Ectodermal cell (in vitro differentiated cells): Measurements from ENCODE around the gene ORMDL3.

Experiments used
- H3K27ac ChIP-seq: 2 replicates; pipeline ENCODE4 v1.7.0; 2013; ENCODE audit warnings: mild to moderate bottlenecking, low read depth, low read length; ENCODE audit not compliant: insufficient read depth, poor library complexity, severe bottlenecking
- H3K27me3 ChIP-seq: 2 replicates; pipeline ENCODE4 v1.7.0; 2013; ENCODE audit warnings: mild to moderate bottlenecking, low read length; ENCODE audit not compliant: insufficient read depth, control insufficient read depth, poor library complexity, severe bottlenecking
- H3K36me3 ChIP-seq: one replicate; pipeline ENCODE4 v1.7.0; 2013; ENCODE audit warnings: low read length; ENCODE audit not compliant: control insufficient read depth, insufficient read depth
- H3K4me1 ChIP-seq: one replicate; pipeline ENCODE4 v1.7.0; 2013; ENCODE audit warnings: low read length; ENCODE audit not compliant: control insufficient read depth, insufficient read depth
- H3K4me3 ChIP-seq: 2 replicates; pipeline ENCODE4 v1.7.0; 2013; ENCODE audit warnings: low read depth, low read length, control low read depth; ENCODE audit not compliant: insufficient read depth
- H3K9me3 ChIP-seq: 2 replicates; pipeline ENCODE4 v1.7.0; 2013; ENCODE audit warnings: mild to moderate bottlenecking, low read length, moderate library complexity; ENCODE audit not compliant: control insufficient read depth
- WGBS, 2 experiments: methylation state at CpG; one replicate each; pipeline ENCODE4 v1.1.7; 2013; ENCODE audit warnings: missing lambda C conversion rate in 2 of 2; 5-methylcytosine and 5-hydroxymethylcytosine counted together

Gene ORMDL3

DNA sequence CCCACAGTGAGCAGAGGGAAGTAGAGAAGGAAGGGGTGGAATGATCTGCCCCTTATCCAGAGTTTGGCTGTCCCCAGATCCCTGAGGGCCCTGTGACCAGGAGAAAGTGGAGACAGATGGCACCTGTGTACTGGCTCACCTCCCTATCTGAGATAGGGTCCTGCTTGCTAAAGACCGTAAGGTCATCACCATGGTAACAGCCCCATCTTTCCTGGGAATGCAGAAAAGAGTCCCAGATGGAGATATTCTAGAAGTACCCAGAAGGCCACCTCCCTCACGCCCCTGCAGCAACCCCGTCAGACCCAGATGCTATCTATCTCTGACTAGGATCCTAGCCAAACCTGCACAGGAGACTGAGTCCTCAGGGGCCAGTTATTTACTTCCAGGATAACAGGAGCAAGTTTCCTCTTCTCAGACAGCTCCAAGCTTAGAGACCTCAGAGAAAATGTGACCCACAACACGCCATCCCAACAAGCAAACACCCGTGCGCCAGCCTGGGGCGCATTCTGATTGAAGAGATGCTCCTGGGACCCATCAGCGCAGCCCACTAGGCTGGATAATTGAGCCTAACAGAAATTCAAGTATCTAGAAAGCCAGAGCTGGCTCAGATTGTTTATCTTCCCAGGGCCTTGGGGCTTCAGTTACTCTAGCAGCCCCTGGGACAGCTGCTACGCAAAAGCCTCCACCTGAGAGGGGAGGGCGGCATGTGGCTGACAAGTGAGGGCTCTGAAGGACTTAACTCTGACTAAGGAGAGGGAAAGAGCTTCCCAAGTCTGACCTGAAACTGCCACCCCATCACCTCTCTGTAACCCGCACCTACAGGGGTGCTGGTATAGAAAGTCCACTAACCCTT is 1.9 kb downstream of the ORMDL3 start:
- H3K4me1 ChIP-seq, result peaks cover 26% of the 10 kb centered on the region
- no peak overlapping the region for H3K27ac ChIP-seq
- 92 to 94% methylated on average over 11 of the region's 11 CpGs for WGBS, 2 experiments
- H3K9me3 ChIP-seq, result no peaks in the 10 kb centered on the region
- H3K4me3 ChIP-seq, result no peak overlapping the region
- H3K36me3 ChIP-seq, result peaks cover 6% of the 10 kb centered on the region
- H3K27me3 ChIP-seq, result no peaks in the 10 kb centered on the region

DNA sequence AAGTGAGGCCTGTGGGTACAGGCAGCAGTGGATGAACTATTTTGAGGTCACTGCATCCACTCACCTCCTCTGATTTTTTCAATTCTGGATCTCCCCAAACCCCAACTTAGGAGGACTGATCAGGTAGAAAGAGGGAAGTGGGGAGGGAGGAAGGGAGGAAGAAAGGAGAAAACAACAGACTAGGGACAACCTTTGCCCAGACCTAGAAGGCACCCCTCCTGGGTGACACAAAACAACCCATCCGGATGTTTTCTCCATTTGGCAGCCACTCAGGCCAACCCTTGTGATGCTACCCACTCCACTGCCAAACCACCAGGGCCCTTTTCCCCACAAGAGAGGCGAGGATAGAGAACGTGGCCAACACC is 2.7 kb downstream of the ORMDL3 start:
- no peak overlapping the region for H3K27ac ChIP-seq
- H3K9me3 ChIP-seq, result no peaks in the 10 kb centered on the region
- WGBS, 2 experiments, result 92 to 93% methylated on average over 3 of the region's 3 CpGs
- peaks cover 6% of the 10 kb centered on the region for H3K36me3 ChIP-seq
- no peak overlapping the region for H3K4me3 ChIP-seq
- H3K27me3 ChIP-seq, result no peaks in the 10 kb centered on the region
- peaks cover 26% of the 10 kb centered on the region for H3K4me1 ChIP-seq

DNA sequence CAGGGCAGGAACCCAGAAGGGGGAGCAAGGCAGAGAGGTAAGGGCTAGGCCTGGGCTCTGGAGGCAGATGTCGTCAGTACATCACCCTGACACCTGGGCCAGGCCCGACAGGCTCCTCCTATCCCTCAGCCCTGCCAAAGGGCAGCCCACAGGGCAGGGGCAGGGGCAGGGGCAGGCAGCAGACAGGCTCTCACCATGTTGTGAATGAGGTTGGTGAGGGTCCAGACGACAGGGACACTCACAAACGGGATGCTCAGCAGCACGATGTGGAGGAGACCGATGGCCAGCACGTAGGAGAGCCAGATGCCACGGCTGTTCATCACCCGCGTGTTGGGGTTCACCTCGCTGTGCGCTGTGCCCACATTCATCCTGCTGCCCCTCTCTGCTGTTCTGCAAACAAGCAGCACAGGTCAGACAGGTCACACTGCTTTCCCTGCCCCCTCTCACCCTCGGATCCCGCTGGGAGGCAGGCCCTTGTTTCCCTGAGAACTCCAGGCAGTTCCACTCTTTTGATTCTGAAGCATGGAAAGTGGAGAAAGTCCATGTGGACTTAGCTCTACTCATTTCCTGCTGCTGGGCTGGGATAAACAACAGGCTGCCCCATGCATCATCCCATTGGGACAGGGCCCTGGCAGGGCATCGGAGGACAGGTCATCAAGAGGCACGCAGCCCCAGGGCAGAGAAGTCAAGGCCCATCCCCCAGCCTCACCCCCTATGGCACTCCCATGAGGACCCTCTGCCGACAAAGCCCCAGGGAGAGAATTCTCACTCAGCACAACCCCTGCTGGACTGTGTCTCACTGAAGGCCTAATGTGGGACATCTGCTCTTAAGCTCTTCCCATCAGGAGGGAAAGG is 3.3 kb downstream of the ORMDL3 start:
- Histone ChIP-seq H3K36me3 (peaks cover 6% of the 10 kb centered on the region), H3K9me3 (no peaks in the 10 kb centered on the region), H3K4me3 (no peak overlapping the region), H3K27ac (no peak overlapping the region), H3K4me1 (peaks cover 26% of the 10 kb centered on the region), H3K27me3 (no peaks in the 10 kb centered on the region)
- 83 to 84% methylated on average over 17 of the region's 17 CpGs for WGBS, 2 experiments

DNA sequence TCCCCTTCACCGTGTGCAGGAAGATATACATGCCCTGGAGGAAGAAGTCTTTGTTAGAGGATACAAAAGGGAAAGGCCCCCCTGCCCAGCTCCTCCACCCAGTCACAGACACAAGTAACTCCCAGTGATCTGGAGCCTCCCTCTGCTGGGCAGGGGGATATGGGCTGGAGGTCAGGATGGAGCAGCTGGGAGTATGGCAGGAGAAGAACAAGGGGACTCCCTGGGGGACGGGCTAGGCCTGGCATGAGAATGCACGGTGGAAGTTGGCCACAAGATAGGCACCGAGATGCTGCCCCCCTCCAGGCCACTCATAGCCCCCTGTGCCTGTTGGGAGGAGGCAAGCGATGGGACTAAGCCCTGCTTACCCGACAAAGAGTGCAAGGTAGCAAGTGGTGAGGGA is 4.2 kb downstream of the ORMDL3 start:
- Histone ChIP-seq H3K27ac (no peak overlapping the region), H3K4me1 (peaks cover 26% of the 10 kb centered on the region), H3K4me3 (no peak overlapping the region), H3K27me3 (no peaks in the 10 kb centered on the region), H3K9me3 (no peaks in the 10 kb centered on the region), H3K36me3 (peaks cover 6% of the 10 kb centered on the region)
- 93 to 94% methylated on average over 6 of the region's 6 CpGs for WGBS, 2 experiments

DNA sequence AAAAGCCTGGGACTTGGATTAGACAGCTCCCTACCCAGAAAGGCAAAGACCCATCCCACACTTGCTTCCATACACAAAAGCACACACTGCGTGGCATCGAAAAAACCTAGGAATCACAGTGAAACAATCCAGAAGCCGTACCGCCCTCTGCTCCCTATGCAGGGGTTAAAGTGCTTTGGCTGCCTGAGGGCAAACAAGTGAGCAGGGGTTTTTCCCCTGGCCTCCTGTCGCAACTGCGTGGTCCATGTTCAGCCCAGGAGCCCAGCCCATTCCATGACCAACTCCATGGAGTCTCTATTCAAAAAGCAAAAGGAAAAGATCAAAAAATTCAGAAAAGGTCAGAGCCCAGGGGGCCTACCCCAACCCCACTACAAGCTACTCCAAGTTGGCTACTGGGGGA is 5.4 kb downstream of the ORMDL3 start:
- Histone ChIP-seq H3K36me3 (peaks cover 6% of the 10 kb centered on the region), H3K4me3 (no peak overlapping the region), H3K27ac (no peak overlapping the region), H3K4me1 (peaks cover 26% of the 10 kb centered on the region), H3K9me3 (no peaks in the 10 kb centered on the region), H3K27me3 (no peaks in the 10 kb centered on the region)
- 94% methylated on average over 6 of the region's 6 CpGs for WGBS, 2 experiments

DNA sequence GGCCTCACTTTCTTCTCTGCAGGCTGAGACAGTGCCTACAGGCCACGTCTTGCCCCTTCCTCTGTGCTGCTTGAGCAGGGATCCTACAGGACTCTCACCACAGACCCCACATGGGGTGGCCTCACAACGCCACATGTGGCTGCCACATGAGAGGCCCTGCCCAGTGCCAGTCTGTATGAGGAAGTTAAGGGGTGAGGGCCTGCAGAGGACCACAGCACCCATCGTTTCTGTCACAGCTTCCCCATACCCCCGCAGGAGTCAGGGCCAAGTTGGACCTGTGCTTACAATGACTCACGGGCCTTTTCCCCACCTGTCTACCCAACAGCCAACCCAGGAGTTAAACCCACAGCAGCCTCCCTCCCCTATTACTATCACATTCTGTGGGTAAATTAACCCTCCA is 6.1 kb downstream of the ORMDL3 start:
- WGBS, 2 experiments, result 95% methylated on average over 5 of the region's 5 CpGs

DNA sequence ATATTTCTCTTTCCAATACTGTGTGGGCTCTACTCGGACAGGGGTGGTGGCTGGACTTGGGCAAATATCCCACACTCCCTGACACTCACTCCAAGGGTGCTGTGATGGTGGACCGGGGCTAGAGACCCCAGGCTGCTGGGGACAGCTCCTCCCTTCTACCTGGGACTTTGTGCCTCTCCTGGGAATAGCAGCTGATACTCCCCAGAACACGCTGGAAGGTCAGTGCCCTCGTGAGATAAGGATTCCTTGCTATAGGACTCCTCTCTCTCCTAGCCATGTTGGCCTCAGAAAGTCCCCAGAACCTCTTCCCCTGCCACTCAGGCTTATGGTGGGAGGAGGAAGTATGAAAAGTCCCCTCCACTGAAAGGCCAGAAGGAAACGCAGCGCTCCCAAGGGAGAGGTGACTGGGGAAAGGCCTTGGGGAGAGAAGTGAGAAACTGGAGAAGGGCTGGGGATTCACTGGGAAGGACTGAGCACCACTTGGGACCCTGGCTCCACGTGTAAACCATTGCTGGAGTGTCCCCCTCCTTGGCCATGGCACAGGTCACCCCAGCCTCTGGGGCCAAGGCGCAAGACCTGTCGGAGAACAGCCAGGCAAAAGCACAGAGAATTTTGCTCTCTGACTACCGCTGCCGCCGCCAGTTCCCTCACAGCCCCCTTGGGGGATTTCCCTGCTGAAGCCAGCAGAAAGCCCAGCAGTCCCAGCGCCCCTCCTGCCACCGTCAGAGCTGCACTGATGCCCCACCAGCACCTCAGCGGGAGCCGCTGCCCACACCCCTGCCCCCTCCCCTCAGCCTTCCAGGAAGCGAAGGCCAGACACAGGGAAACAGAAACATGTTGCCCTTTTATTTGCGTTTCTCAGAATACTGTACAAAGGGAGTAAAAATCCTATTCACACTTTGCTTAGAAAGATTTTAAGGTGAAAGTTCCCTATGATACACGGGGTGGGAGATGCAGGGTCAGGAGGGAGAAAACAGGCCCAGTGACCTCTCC is 6.9 kb downstream of the ORMDL3 start:
- Histone ChIP-seq H3K27me3 (no peaks in the 10 kb centered on the region), H3K4me3 (no peak overlapping the region), H3K27ac (no peak overlapping the region), H3K9me3 (no peaks in the 10 kb centered on the region), H3K4me1 (peaks cover 14% of the 10 kb centered on the region), H3K36me3 (peaks cover 6% of the 10 kb centered on the region)
- 88 to 91% methylated on average over 19 of the region's 19 CpGs for WGBS, 2 experiments

More for the DNA sequence above, 6.1 kb downstream of the ORMDL3 start:
- Histone ChIP-seq H3K9me3 (no peaks in the 10 kb centered on the region), H3K4me3 (no peak overlapping the region), H3K36me3 (peaks cover 6% of the 10 kb centered on the region), H3K4me1 (peaks cover 22% of the 10 kb centered on the region), H3K27ac (no peak overlapping the region), H3K27me3 (no peaks in the 10 kb centered on the region)

DNA sequence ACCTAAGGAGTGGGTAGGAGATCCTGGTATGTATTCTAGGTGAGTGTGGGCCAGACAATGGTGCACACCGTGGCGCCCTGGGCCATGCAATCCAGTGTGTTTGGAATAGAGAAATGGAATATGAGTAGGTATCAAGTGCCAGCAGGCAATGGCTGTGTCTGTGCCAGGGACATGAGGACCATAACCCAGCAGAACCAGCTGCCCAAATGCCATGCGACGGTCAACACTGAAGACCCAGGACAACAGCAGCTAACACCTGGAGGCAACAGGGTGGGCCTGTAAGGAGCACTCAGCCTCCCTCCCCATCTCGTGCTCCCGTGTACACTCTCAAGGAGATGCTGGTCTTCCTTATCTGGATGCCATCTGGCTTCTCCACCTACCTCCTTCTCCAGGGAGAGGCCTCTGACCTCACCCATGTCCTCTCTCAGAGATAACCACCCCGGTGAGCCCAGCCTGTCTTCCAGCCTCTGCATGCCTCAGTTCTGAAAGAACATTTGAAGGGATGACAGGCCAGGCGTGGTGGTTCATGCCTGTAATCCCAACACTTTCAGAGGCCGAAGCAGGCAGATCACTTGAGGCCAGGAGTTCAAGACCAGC is 8.2 kb downstream of the ORMDL3 start:
- Histone ChIP-seq H3K27me3 (no peaks in the 10 kb centered on the region), H3K4me1 (peaks cover 2% of the 10 kb centered on the region), H3K36me3 (peaks cover 6% of the 10 kb centered on the region), H3K9me3 (no peaks in the 10 kb centered on the region), H3K4me3 (no peak overlapping the region), H3K27ac (no peak overlapping the region)
- 93 to 97% methylated on average over 9 of the region's 9 CpGs for WGBS, 2 experiments

DNA sequence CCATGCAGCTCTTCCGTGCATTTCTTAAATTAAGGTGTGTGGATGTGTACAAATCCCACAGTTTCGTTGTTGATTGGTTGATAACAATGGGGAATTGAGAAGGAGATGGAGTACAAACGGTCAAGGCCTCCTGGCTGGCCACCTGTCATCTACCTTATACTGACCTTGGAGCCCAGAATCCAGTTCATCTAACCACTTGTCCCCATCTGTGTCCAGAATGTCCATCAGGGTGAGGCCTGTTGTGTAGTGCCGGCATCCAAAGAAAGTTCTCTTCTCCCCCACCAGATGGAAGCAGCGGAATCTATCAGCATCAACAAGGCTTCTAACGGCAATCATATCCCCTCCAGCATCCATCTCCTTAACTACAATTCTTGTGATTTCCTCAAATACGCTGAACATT is 10.5 kb downstream of the ORMDL3 start:
- WGBS, 2 experiments, result 87 to 91% methylated on average over 6 to 7 of the region's 7 CpGs
- Histone ChIP-seq H3K27me3 (no peaks in the 10 kb centered on the region), H3K4me1 (no peaks in the 10 kb centered on the region), H3K36me3 (no peaks in the 10 kb centered on the region), H3K27ac (no peak overlapping the region), H3K9me3 (no peaks in the 10 kb centered on the region), H3K4me3 (no peak overlapping the region)
